Inferior parietal cortex (tissue), 1 donor: ENCODE measurements around the gene GLB1L2.
A peak's percentile ranks its signal among the peaks of the same experiment; 100 is the strongest.
"Not testable (repeated sequence)": the region's sequence is repeated elsewhere in the genome, so short reads cannot be mapped to it uniquely, and the experiment has no call there.

ENCODE experiments used
- DNase-seq: peaks from one replicate; pipeline ENCODE4 v3.0.0-alpha.2; 2016; ENCODE audit errors: extremely low spot score

GLB1L2 gene

GRCh38 chr11:134322553-134322952 is 9.2 kb upstream of the GLB1L2 start:
- no peak for DNase-seq

- no peak for DNase-seq
These were observed 3.4 kb upstream of the GLB1L2 start for GRCh38 chr11:134328433-134328832.

GRCh38 chr11:134330611-134331353 is 1.0 kb upstream of the GLB1L2 start:
- DNase-seq: peak; percentile 5

GRCh38 chr11:134332189-134332631 is 422 bp downstream of the GLB1L2 start:
- no peak for DNase-seq

- DNase-seq: no peak
These were observed 994 bp downstream of the GLB1L2 start for GRCh38 chr11:134332782-134333181.

GRCh38 chr11:134333312-134333711 is 1.5 kb downstream of the GLB1L2 start:
- no peak for DNase-seq

- no peak for DNase-seq
These were observed 2.2 kb downstream of the GLB1L2 start for GRCh38 chr11:134333946-134334345.

- no peak for DNase-seq
These were observed 3.2 kb downstream of the GLB1L2 start for GRCh38 chr11:134334796-134335571.

GRCh38 chr11:134337051-134337450 is 5.3 kb downstream of the GLB1L2 start:
- no peak for DNase-seq

- no peak for DNase-seq
These were observed 6.3 kb downstream of the GLB1L2 start for GRCh38 chr11:134338068-134338467.

GRCh38 chr11:134338654-134339053 is 6.9 kb downstream of the GLB1L2 start:
- no peak for DNase-seq

- no peak for DNase-seq
These were observed 8.0 kb downstream of the GLB1L2 start for GRCh38 chr11:134339756-134340155.

GRCh38 chr11:134340354-134340964 is 8.7 kb downstream of the GLB1L2 start:
- DNase-seq: no peak

GRCh38 chr11:134341805-134342571 is 10.2 kb downstream of the GLB1L2 start:
- no peak for DNase-seq

GRCh38 chr11:134342572-134343340 is 11.0 kb downstream of the GLB1L2 start:
- no peak for DNase-seq

- DNase-seq: no peak
These were observed 11.9 kb downstream of the GLB1L2 start for GRCh38 chr11:134343646-134344045.

- DNase-seq: not testable (repeated sequence)
These were observed 12.9 kb downstream of the GLB1L2 start for GRCh38 chr11:134344497-134345236.

GRCh38 chr11:134345237-134345550 is 13.4 kb downstream of the GLB1L2 start:
- DNase-seq: no peak

GRCh38 chr11:134346101-134346975 is 14.6 kb downstream of the GLB1L2 start:
- no peak for DNase-seq

GRCh38 chr11:134346976-134347350 is 15.2 kb downstream of the GLB1L2 start:
- DNase-seq: no peak
